GM12878 (cell line): ENCODE measurements around the gene TRIM47. TPM values are rescaled to one million over a fixed set of nuclear protein-coding genes. Genes with fewer than 3 reads are reported as not detected.

Experiments
- ATAC-seq: fragments of 200-7000 bp; cut with Tn5 transposase; 3 replicates; pipeline ENCODE4 v1.9.1; 2020; ENCODE audit warnings: mild to moderate bottlenecking, moderate library complexity
- BruUV-seq: library from RNA; stranded (reverse); fragments of 400-500 nt; replicated peaks from 2 replicates; lab custom pipeline; 2021; lab: Mats Ljungman, UMichigan
- CTCF ChIA-PET: fragments of 300-600 bp; sonication (Branson Sonifier 250); formaldehyde crosslinking; extraction: SDS; loops from one replicate; lab custom pipeline; 2021; ENCODE audit warnings: inconsistent platforms; lab: Yijun Ruan, JAX
- POLR2A ChIA-PET: fragments of 350-600 bp; formaldehyde crosslinking; extraction: SDS; loops from one replicate; lab custom pipeline; 2021; ENCODE audit warnings: inconsistent platforms; lab: Charles Lee
- RAD21 ChIA-PET: fragments of 300-600 bp; sonication (Branson Sonifier 250); formaldehyde crosslinking; loops from one replicate; lab custom pipeline; 2023; ENCODE audit warnings: antibody characterized with exemption; ENCODE audit not compliant: unreplicated experiment; lab: Charles Lee
- SMC1A ChIA-PET: fragments of 300-600 bp; sonication (Branson Sonifier 250); formaldehyde crosslinking; loops from one replicate; lab custom pipeline; 2023; ENCODE audit not compliant: unreplicated experiment, uncharacterized antibody; lab: Charles Lee
- DNase-seq: peaks from one replicate; pipeline ENCODE4 v3.0.0-alpha.2; 2011; ENCODE audit warnings: low read depth, low spot score
- FAIRE-seq: peaks from 3 replicates; lab custom pipeline; 2011; peaks lifted over from hg19 to GRCh38; lab: Jason Lieb, UNC
- H2AFZ ChIP-seq: 2 replicates; pipeline ENCODE4 v1.6.0; 2011; ENCODE audit warnings: low read depth, low read length, control low read depth; ENCODE audit not compliant: control insufficient read depth
- H3K27ac ChIP-seq: 2 replicates; pipeline ENCODE4 v1.5.1; 2011; ENCODE audit warnings: control low read depth; ENCODE audit not compliant: control insufficient read depth, insufficient read depth
- H3K27me3 ChIP-seq, 2 experiments: replicated peaks in 1 of 2; 2 replicates each; pipeline versions ENCODE4 v1.6.0 to v1.6.1; 2011; ENCODE audit warnings: low read length in 1 of 2; ENCODE audit not compliant: control insufficient read depth in 2 of 2, insufficient read depth in 2 of 2
- H3K36me3 ChIP-seq, 2 experiments: 2 replicates each; pipeline ENCODE4 v1.5.1; 2011; ENCODE audit warnings: low read length in 1 of 2; ENCODE audit not compliant: control insufficient read depth in 2 of 2, insufficient read depth in 2 of 2
- H3K4me1 ChIP-seq: 2 replicates; pipeline ENCODE4 v1.6.1; 2011; ENCODE audit warnings: mild to moderate bottlenecking, low read length, moderate library complexity, mixed read lengths; ENCODE audit not compliant: control insufficient read depth, insufficient read depth
- H3K4me2 ChIP-seq: 2 replicates; pipeline ENCODE4 v1.6.0; 2011; ENCODE audit warnings: control low read depth; ENCODE audit not compliant: control insufficient read depth, insufficient read depth
- H3K4me3 ChIP-seq: fragments of 200-600 bp; sonication (generic); 2 replicates; pipeline ENCODE4 v1.5.1; 2016
- H3K79me2 ChIP-seq: 2 replicates; pipeline ENCODE4 v1.6.0; 2011; ENCODE audit warnings: low read length; ENCODE audit not compliant: control insufficient read depth, insufficient read depth
- H3K9ac ChIP-seq: 2 replicates; pipeline ENCODE4 v1.8.0; 2011; ENCODE audit warnings: low read length, control low read depth, mixed read lengths; ENCODE audit not compliant: control insufficient read depth, insufficient read depth
- H3K9me3 ChIP-seq: replicated peaks from 3 replicates; pipeline ENCODE4 v1.5.1; 2011; ENCODE audit warnings: mild to moderate bottlenecking, low read length; ENCODE audit not compliant: control insufficient read depth, insufficient read depth
- H4K20me1 ChIP-seq: 2 replicates; pipeline ENCODE4 v1.6.0; 2011; ENCODE audit not compliant: control insufficient read depth, insufficient read depth
- IRF5 ChIP-seq: fragments of 450-650 bp; IDR thresholded peaks from 2 replicates; pipeline ENCODE4 v1.6.1; 2017; ENCODE audit warnings: borderline replicate concordance
- NFXL1 ChIP-seq: fragments of 450-650 bp; IDR thresholded peaks from 2 replicates; pipeline ENCODE4 v1.6.1; 2017; ENCODE audit warnings: antibody characterized with exemption, mild to moderate bottlenecking, borderline replicate concordance
- WGBS: methylation state at CpG from one replicate; pipeline ENCODE4 v1.1.6; 2016; ENCODE audit warnings: low lambda C conversion rate; ENCODE audit not compliant: insufficient replicate concordance, insufficient coverage; ENCODE audit errors: missing lambda C conversion rate; 5-methylcytosine and 5-hydroxymethylcytosine counted together
- in situ Hi-C: fragments of 300-500 bp; cut with MboI; formaldehyde crosslinking; loops from 9 replicates; pipeline ENCODE4 v1.14.3; 2018; ENCODE audit warnings: mixed read lengths
- intact Hi-C: fragments of 100-400 bp; cut with micrococcal nuclease; formaldehyde crosslinking; loops from one replicate; pipeline ENCODE4 v1.14.2; 2022; ENCODE audit not compliant: unreplicated experiment
- polyA plus RNA-seq, 11 experiments: library from polyadenylated mRNA; depleted of rRNA in 4 of 11; unstranded in 6 of 11; stranded (reverse) in 5 of 11; fragments of >200 nt; fragmentation: Nextera tagmentation in 4 of 11; fragmentation: Illumina TruSeq in 1 of 11; extraction: Ambion mirVana in 4 of 11; extraction: Trizol in 1 of 11; gene quantifications; 1 replicate in 1 of 11; 2 replicates in 10 of 11; pipeline versions ENCODE4 v1.2.1 to v1.2.3, GENCODE V29; 2011 to 2016; ENCODE audit warnings: inconsistent platforms in 2 of 11, missing spikeins in 2 of 11, low read depth in 1 of 11
- total RNA-seq, 4 experiments: library from RNA; depleted of rRNA in 3 of 4; stranded (reverse); fragments of >200 nt in 3 of 4; fragmentation: Illumina TruSeq in 1 of 4; extraction: Trizol in 1 of 4; gene quantifications; 2 replicates each; pipeline versions ENCODE4 v1.2.1 to v1.2.3, GENCODE V29; 2013 to 2021

Gene TRIM47
- total and polyA plus RNA-seq, 10 of the 15 experiments (the other 5 are each of a cell fraction or from before 2014, with no cell fraction given) = 0.35 to 9.7 (median 5.3) TPM

GRCh38 chr17:75893305-75894048 lies 15.1 kb upstream of the TRIM47 start:
- FAIRE-seq (no peak), DNase-seq (no peak), ATAC-seq (no peak)
- ChIA-PET SMC1A (interaction anchor here (0.7 kb wide), 1 partner anchor 114 kb away, joined by 3 read pairs; no protein-coding TSS in a partner anchor), RAD21 (interaction anchor here (1.2 to 4.5 kb wide), 2 partner anchors 38 to 85 kb away, joined by 3 to 32 read pairs; partner anchors contain the start of genes ACOX1, TEN1 and WBP2), CTCF (interaction anchor here (4.8 kb wide), 1 partner anchor 16 kb away, joined by 43 read pairs; the partner anchor contains the start of gene TRIM47), POLR2A (interaction anchor here (1.3 kb wide), 1 partner anchor 38 kb away, joined by 3 read pairs; no protein-coding TSS in a partner anchor)
- Histone ChIP-seq H3K79me2 (peaks cover 15% of the 10 kb centered on the region), H3K27me3 (no peaks in the 10 kb centered on the region), H2AFZ (no peak overlapping the region), H3K27ac (no peak overlapping the region), H4K20me1 (no peaks in the 10 kb centered on the region), H3K9me3 (no peaks in the 10 kb centered on the region), H3K4me3 (no peak overlapping the region), H3K4me1 (peaks cover 6% of the 10 kb centered on the region), H3K9ac (no peak overlapping the region), H3K4me2 (no peak overlapping the region; the same call in 1 of the 2 replicates), H3K36me3 (peaks cover 2 to 4% of the 10 kb centered on the region in 2 experiments; a peak in 3 of 4 replicates)
- BruUV-seq = no TSS peak
- TF ChIP-seq NFXL1 = no peak
- no peak for TF ChIP-seq IRF5
- 68% methylated on average over 17 of the region's 18 CpGs for WGBS
- intact Hi-C loops (no loop called here), in situ Hi-C loops (no loop called here)
